CD4-positive, alpha-beta T cell treated with Interleukin-6 at 100 ng/mL for 8 hours (primary cell): ENCODE measurements around the gene PLEKHH2.

Experiments used
- DNase-seq: peaks from one replicate; pipeline ENCODE4 v3.0.0-alpha.2; 2020; ENCODE audit warnings: mixed read lengths, low spot score

The PLEKHH2 gene

GRCh38 chr2:43763091-43763490, 126.0 kb downstream of the PLEKHH2 start:
- no peak for DNase-seq

GRCh38 chr2:43764086-43764705, 127.1 kb downstream of the PLEKHH2 start:
- no peak for DNase-seq

- no peak for DNase-seq
Measured at GRCh38 chr2:43766006-43766405, 128.9 kb downstream of the PLEKHH2 start.

- peak; percentile 68 for DNase-seq
Measured at GRCh38 chr2:43773876-43774613, 137.0 kb downstream of the PLEKHH2 start, which contains the start of gene DYNC2LI1. Gene DYNC2LI1 (plus strand): TSS chr2:43774039. CDS start chr2:43774139, 100 bp downstream.

- DNase-seq, result no peak
Measured at GRCh38 chr2:43774617-43775016, 137.6 kb downstream of the PLEKHH2 start.

GRCh38 chr2:43776324-43776723, 139.3 kb downstream of the PLEKHH2 start:
- DNase-seq, result no peak

- DNase-seq, result no peak
Measured at GRCh38 chr2:43777306-43777926, 140.4 kb downstream of the PLEKHH2 start.

GRCh38 chr2:43778233-43778632, 141.2 kb downstream of the PLEKHH2 start:
- no peak for DNase-seq

- DNase-seq, result no peak
Measured at GRCh38 chr2:43787895-43788294, 150.8 kb downstream of the PLEKHH2 start.

- no peak for DNase-seq
Measured at GRCh38 chr2:43788646-43789045, 151.6 kb downstream of the PLEKHH2 start.

GRCh38 chr2:43790147-43790546, 153.1 kb downstream of the PLEKHH2 start:
- no peak for DNase-seq

GRCh38 chr2:43791035-43791765, 154.1 kb downstream of the PLEKHH2 start:
- no peak for DNase-seq

GRCh38 chr2:43792653-43793052, 155.6 kb downstream of the PLEKHH2 start:
- no peak for DNase-seq

- no peak for DNase-seq
Measured at GRCh38 chr2:43794956-43795355, 157.9 kb downstream of the PLEKHH2 start.

GRCh38 chr2:43796206-43796605, 159.1 kb downstream of the PLEKHH2 start:
- DNase-seq, result no peak

GRCh38 chr2:43798300-43798699, 161.2 kb downstream of the PLEKHH2 start:
- no peak for DNase-seq

GRCh38 chr2:43800894-43801293, 163.8 kb downstream of the PLEKHH2 start:
- no peak for DNase-seq

- DNase-seq, result no peak
Measured at GRCh38 chr2:43802135-43802534, 165.1 kb downstream of the PLEKHH2 start.

- DNase-seq, result no peak
Measured at GRCh38 chr2:43803113-43803512, 166.1 kb downstream of the PLEKHH2 start.

GRCh38 chr2:43806719-43807031, 169.6 kb downstream of the PLEKHH2 start:
- no peak for DNase-seq

- no peak for DNase-seq
Measured at GRCh38 chr2:43810452-43810851, 173.4 kb downstream of the PLEKHH2 start.

- DNase-seq, result no peak
Measured at GRCh38 chr2:43810888-43811287, 173.8 kb downstream of the PLEKHH2 start.

- DNase-seq, result no peak
Measured at GRCh38 chr2:43812006-43812405, 174.9 kb downstream of the PLEKHH2 start.
